ENCODE data around the gene ZFR.

ZFR gene

GRCh38 chr5:32422697-32423096 is 21.8 kb downstream of the ZFR start:
- no peak overlapping the region for H3K9ac ChIP-seq (ENCODE audit: low read length)
- H3K79me1 ChIP-seq (ENCODE audit: low read length) = no peaks in the 10 kb centered on the region
- H2BK12ac ChIP-seq (ENCODE audit: low read length) = no peak overlapping the region
- no peak for DNase-seq
- H3K18ac ChIP-seq (ENCODE audit: low read length) = no peak overlapping the region
- H3K36me3 ChIP-seq (ENCODE audit: control insufficient read depth in 1 of 2, insufficient read depth in 2 of 2, low read length in 2 of 2) = peaks cover 5 to 9% of the 10 kb centered on the region in 2 experiments
- no peak overlapping the region for H2AK5ac ChIP-seq (ENCODE audit: low read length)
- H3K27me3 ChIP-seq (ENCODE audit: insufficient read depth, low read length) = no peaks in the 10 kb centered on the region
- no peak overlapping the region for H3K27ac ChIP-seq (ENCODE audit: low read depth, low read length)
- no peak overlapping the region for H3K23ac ChIP-seq (ENCODE audit: low read length)
- H2BK5ac ChIP-seq (ENCODE audit: low read depth, low read length, poor library complexity) = no peak overlapping the region
- H4K8ac ChIP-seq (ENCODE audit: low read depth, low read length) = no peak overlapping the region
- H3K4ac ChIP-seq (ENCODE audit: low read depth, low read length) = peak overlapping the region; percentile 52
- peaks cover 2% of the 10 kb centered on the region for H3K79me2 ChIP-seq (ENCODE audit: control insufficient read depth, insufficient read depth, low read length, poor library complexity)
- H4K91ac ChIP-seq (ENCODE audit: low read depth, low read length) = peak overlapping the region; percentile 18
- no peak overlapping the region for H3K4me3 ChIP-seq (ENCODE audit: low read depth, low read length)
- H3K9me3 ChIP-seq (ENCODE audit: insufficient read depth, low read depth, low read length) = no peaks in the 10 kb centered on the region
- H3K14ac ChIP-seq (ENCODE audit: low read length) = no peak overlapping the region
- no CpG with 5 or more reads among the region's 4 CpGs for WGBS (ENCODE audit: extremely low coverage, insufficient coverage, insufficient read length)
- H4K12ac ChIP-seq (ENCODE audit: low read depth, low read length) = no peak overlapping the region
- peaks cover 0 to 2% of the 10 kb centered on the region in 2 experiments for H3K4me1 ChIP-seq (ENCODE audit: control insufficient read depth in 1 of 2, insufficient read depth in 2 of 2, low read length in 2 of 2)
- no peak overlapping the region for H3K4me2 ChIP-seq (ENCODE audit: low read length)
- H2AFZ ChIP-seq (ENCODE audit: insufficient read depth, low read length, poor library complexity) = no peak overlapping the region
- no peak overlapping the region for H2BK120ac ChIP-seq (ENCODE audit: insufficient read depth, low read length, poor library complexity)

GRCh38 chr5:32421075-32421474 is 23.5 kb downstream of the ZFR start:
- no peak overlapping the region for H4K91ac ChIP-seq (ENCODE audit: low read depth, low read length)
- peaks cover 0 to 2% of the 10 kb centered on the region in 2 experiments for H3K4me1 ChIP-seq (ENCODE audit: control insufficient read depth in 1 of 2, insufficient read depth in 2 of 2, low read length in 2 of 2)

GRCh38 chr5:32420506-32420905 is 24.0 kb downstream of the ZFR start:
- no peak overlapping the region for H3K27ac ChIP-seq (ENCODE audit: low read depth, low read length)
- H2BK120ac ChIP-seq (ENCODE audit: insufficient read depth, low read length, poor library complexity) = no peak overlapping the region
- no peak overlapping the region for H2AFZ ChIP-seq (ENCODE audit: insufficient read depth, low read length, poor library complexity)
- H3K36me3 ChIP-seq (ENCODE audit: control insufficient read depth in 1 of 2, insufficient read depth in 2 of 2, low read length in 2 of 2) = peaks cover 10 to 11% of the 10 kb centered on the region in 2 experiments
- no peaks in the 10 kb centered on the region for H3K27me3 ChIP-seq (ENCODE audit: insufficient read depth, low read length)
- no peak overlapping the region for H2AK5ac ChIP-seq (ENCODE audit: low read length)
- no peaks in the 10 kb centered on the region for H3K79me1 ChIP-seq (ENCODE audit: low read length)
- H2BK12ac ChIP-seq (ENCODE audit: low read length) = no peak overlapping the region
- H3K14ac ChIP-seq (ENCODE audit: low read length) = no peak overlapping the region
- no peak overlapping the region for H3K23ac ChIP-seq (ENCODE audit: low read length)
- no CpG with 5 or more reads among the region's 1 CpG for WGBS (ENCODE audit: extremely low coverage, insufficient coverage, insufficient read length)
- no peak overlapping the region for H3K9ac ChIP-seq (ENCODE audit: low read length)
- H4K8ac ChIP-seq (ENCODE audit: low read depth, low read length) = no peak overlapping the region
- no peak overlapping the region for H3K18ac ChIP-seq (ENCODE audit: low read length)
- no peak overlapping the region for H3K4me2 ChIP-seq (ENCODE audit: low read length)
- no peak overlapping the region for H3K4ac ChIP-seq (ENCODE audit: low read depth, low read length)
- no peak overlapping the region for H3K4me3 ChIP-seq (ENCODE audit: low read depth, low read length)
- H3K79me2 ChIP-seq (ENCODE audit: control insufficient read depth, insufficient read depth, low read length, poor library complexity) = peaks cover 2% of the 10 kb centered on the region
- peaks cover 0 to 2% of the 10 kb centered on the region in 2 experiments for H3K4me1 ChIP-seq (ENCODE audit: control insufficient read depth in 1 of 2, insufficient read depth in 2 of 2, low read length in 2 of 2)
- H3K9me3 ChIP-seq (ENCODE audit: insufficient read depth, low read depth, low read length) = no peaks in the 10 kb centered on the region
- H4K12ac ChIP-seq (ENCODE audit: low read depth, low read length) = no peak overlapping the region
- H2BK5ac ChIP-seq (ENCODE audit: low read depth, low read length, poor library complexity) = no peak overlapping the region
- peak; percentile 82 to 94 for DNase-seq
- no peak overlapping the region for H4K91ac ChIP-seq (ENCODE audit: low read depth, low read length)

More at GRCh38 chr5:32421075-32421474, 23.5 kb downstream of the ZFR start:
- Histone ChIP-seq H3K14ac (ENCODE audit: low read length) (no peak overlapping the region), H3K27me3 (ENCODE audit: insufficient read depth, low read length) (no peaks in the 10 kb centered on the region), H2BK5ac (ENCODE audit: low read depth, low read length, poor library complexity) (no peak overlapping the region), H3K4me2 (ENCODE audit: low read length) (no peak overlapping the region), H2BK120ac (ENCODE audit: insufficient read depth, low read length, poor library complexity) (no peak overlapping the region), H3K4me3 (ENCODE audit: low read depth, low read length) (no peak overlapping the region), H4K12ac (ENCODE audit: low read depth, low read length) (no peak overlapping the region), H3K9ac (ENCODE audit: low read length) (no peak overlapping the region), H3K23ac (ENCODE audit: low read length) (no peak overlapping the region), H4K8ac (ENCODE audit: low read depth, low read length) (no peak overlapping the region), H3K79me2 (ENCODE audit: control insufficient read depth, insufficient read depth, low read length, poor library complexity) (peaks cover 2% of the 10 kb centered on the region), H2AK5ac (ENCODE audit: low read length) (no peak overlapping the region), H3K18ac (ENCODE audit: low read length) (no peak overlapping the region), H3K36me3 (ENCODE audit: control insufficient read depth in 1 of 2, insufficient read depth in 2 of 2, low read length in 2 of 2) (peaks cover 10 to 11% of the 10 kb centered on the region in 2 experiments), H3K4ac (ENCODE audit: low read depth, low read length) (no peak overlapping the region), H2BK12ac (ENCODE audit: low read length) (no peak overlapping the region), H3K79me1 (ENCODE audit: low read length) (no peaks in the 10 kb centered on the region), H3K27ac (ENCODE audit: low read depth, low read length) (no peak overlapping the region), H3K9me3 (ENCODE audit: insufficient read depth, low read depth, low read length) (no peaks in the 10 kb centered on the region), H2AFZ (ENCODE audit: insufficient read depth, low read length, poor library complexity) (no peak overlapping the region)
- no peak for DNase-seq

DNA sequence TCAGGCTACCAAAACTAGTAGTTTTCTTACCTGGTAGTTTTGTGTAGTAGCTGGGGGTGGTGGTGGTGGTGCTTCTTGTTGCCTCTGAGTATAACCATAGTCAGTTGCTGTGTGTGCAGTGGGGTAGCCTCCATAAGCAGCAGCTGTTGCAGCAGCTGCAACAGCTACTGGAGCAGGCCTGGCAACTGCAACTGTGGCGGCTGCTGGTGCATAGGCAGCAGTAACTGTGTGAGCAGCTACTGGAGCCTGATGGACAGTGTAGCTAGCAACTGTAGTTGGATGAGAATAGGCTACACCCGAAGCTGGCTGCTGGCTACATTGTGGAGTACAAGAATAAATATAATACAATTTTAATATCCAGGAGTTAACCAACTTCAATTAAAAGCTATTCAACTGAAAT is 24.7 kb downstream of the ZFR start:
- peaks cover 13 to 14% of the 10 kb centered on the region in 2 experiments for H3K36me3 ChIP-seq (ENCODE audit: control insufficient read depth in 1 of 2, insufficient read depth in 2 of 2, low read length in 2 of 2)
- H3K4me2 ChIP-seq (ENCODE audit: low read length) = no peak overlapping the region
- H2AFZ ChIP-seq (ENCODE audit: insufficient read depth, low read length, poor library complexity) = no peak overlapping the region
- no peak overlapping the region for H3K18ac ChIP-seq (ENCODE audit: low read length)
- H3K9ac ChIP-seq (ENCODE audit: low read length) = no peak overlapping the region
- peaks cover 0 to 2% of the 10 kb centered on the region in 2 experiments for H3K4me1 ChIP-seq (ENCODE audit: control insufficient read depth in 1 of 2, insufficient read depth in 2 of 2, low read length in 2 of 2)
- no peak overlapping the region for H3K27ac ChIP-seq (ENCODE audit: low read depth, low read length)
- H2AK5ac ChIP-seq (ENCODE audit: low read length) = no peak overlapping the region
- no peak overlapping the region for H2BK12ac ChIP-seq (ENCODE audit: low read length)
- no CpG with 5 or more reads among the region's 2 CpGs for WGBS (ENCODE audit: extremely low coverage, insufficient coverage, insufficient read length)
- H3K14ac ChIP-seq (ENCODE audit: low read length) = no peak overlapping the region
- H3K9me3 ChIP-seq (ENCODE audit: insufficient read depth, low read depth, low read length) = peaks cover 2% of the 10 kb centered on the region
- H3K4ac ChIP-seq (ENCODE audit: low read depth, low read length) = peak overlapping the region; percentile 15
- no peak overlapping the region for H3K23ac ChIP-seq (ENCODE audit: low read length)
- peak in 1 of 2 donors; percentile 32 for DNase-seq
- no peaks in the 10 kb centered on the region for H3K79me1 ChIP-seq (ENCODE audit: low read length)
- H4K91ac ChIP-seq (ENCODE audit: low read depth, low read length) = no peak overlapping the region
- no peak overlapping the region for H4K8ac ChIP-seq (ENCODE audit: low read depth, low read length)
- H3K79me2 ChIP-seq (ENCODE audit: control insufficient read depth, insufficient read depth, low read length, poor library complexity) = peaks cover 4% of the 10 kb centered on the region
- no peaks in the 10 kb centered on the region for H3K27me3 ChIP-seq (ENCODE audit: insufficient read depth, low read length)
- no peak overlapping the region for H3K4me3 ChIP-seq (ENCODE audit: low read depth, low read length)
- H4K12ac ChIP-seq (ENCODE audit: low read depth, low read length) = no peak overlapping the region
- H2BK5ac ChIP-seq (ENCODE audit: low read depth, low read length, poor library complexity) = no peak overlapping the region
- no peak overlapping the region for H2BK120ac ChIP-seq (ENCODE audit: insufficient read depth, low read length, poor library complexity)
